ENCODE data around the gene AK9.

AK9 gene

DNA sequence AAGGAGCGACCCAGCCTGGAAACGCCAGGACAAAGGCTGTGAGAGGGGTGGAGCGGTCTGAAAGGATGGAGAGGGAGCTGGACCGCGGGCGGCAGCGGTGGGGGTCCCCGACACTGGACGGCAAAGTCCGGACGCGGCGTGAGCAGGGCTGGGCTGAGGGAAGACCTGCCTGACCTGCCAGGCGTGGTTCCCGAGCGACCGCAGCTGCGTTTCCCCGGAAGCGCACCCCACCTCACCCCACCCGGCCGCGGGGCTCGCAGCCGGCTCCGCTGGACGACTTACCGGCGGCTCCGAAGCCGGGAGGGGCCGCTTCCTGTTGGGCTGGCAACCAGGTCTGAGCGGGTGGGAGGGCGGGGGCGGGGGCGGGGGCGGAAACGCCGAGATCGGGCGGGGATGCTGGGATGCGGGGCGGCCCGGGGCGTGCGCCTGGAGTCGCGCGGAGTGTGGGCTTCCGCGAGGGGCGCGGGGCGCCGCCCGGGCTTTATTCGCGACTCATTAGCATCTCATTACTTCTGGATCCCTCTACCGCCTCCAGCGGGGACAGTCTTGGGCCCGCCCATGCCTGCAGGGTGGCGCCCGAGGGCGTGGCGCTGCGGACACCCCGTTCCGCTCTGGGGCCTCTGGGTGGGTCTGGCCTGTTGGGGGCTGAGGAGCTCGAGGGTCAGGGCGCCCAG lies 235.4 kb downstream of the AK9 start, which contains the start of gene MICAL1:
Gene MICAL1, minus strand, starts transcription at position 336 of the 674 bp plus-strand sequence. CDS start 1,576 bp downstream, outside the sequence.
- DNase-seq, result peak; percentile 77

DNA sequence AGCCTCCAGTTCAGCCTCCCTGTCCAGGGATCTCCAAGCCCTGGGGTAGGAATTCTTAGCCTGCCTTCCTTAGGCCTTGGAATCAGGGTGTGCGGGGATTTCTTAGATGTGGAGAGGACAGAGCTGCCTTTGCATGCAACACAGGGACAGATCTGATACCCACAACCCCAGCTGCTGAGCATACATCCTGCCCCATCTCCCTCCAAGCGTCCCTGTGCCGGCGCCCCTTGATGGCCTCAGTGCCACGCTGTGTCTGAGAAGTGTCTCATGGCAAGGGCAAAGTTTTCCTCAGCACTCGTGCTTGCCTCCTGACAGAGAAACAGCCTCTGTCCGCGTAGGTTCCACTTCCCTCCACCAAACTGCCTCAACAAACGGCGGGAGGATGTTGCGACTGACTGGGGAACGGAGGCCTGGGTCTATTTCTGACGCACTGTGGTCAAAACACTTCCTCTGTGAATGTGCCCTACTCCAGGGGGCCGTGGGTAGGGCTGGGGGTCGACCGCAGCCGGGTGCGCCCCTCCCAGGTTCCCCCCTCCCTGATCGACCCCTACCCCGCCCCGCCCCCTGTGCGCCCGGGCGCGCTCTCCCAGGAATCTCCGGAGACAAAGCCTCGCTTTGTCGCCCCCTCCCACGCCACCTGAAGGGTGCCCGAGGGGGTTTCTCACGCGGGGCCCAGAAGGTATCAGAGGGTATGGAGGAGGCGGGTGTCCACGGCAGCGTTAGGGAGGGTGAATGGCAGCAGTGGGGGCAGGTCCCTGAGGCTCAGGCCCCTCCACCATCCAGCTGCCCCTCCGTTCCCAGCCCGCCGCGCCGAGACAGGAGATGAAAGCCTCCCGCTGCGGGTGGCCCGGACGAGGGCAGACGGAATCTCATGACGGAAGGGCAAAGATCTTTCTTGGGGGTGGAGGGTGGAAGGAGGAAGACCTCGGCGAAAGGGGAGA lies 236.2 kb downstream of the AK9 start:
- no peak for DNase-seq

DNA sequence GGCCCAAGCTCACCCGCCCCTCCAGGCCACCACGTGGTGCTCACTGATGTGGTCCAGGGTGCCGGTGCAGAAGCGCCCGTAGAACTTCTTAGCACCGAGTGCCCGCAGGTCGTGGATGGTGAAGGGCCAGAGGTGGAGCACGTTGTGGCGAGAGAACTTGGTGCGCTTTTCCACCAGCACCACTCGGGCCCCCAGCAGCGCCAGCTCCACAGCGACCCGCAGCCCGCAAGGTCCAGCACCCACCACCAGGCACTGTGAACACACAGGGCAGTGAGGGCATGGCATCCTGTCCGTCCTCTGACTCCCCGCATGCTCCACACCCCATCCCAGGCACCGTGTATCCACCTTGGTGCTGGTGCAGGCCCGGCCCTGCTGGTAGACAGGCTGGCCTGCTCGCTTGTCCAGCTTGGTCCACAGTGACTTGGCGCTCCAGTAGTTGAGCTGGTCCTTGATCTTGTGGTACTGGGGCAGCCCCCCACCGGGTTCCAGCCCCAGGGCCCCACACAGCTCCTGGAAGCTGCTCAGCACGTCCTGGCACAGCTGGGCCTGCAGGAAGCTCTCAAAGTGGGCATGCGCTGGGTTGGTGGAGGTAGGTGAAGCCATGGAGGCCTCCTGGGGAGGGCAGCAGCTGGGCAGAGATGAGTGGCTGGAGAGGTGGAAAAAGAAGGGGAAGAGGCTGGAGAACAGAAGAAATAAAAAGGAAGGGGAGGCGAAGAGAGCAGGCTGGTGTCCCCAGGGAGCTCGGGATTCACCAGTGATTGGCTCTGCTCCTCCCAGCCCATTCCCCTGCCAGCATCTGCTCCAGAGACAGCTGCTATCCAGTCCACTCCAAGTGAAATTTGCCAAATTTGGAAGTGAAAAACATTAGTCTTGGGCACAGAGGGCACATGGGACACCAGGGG lies 237.2 kb downstream of the AK9 start:
- DNase-seq, result peak; percentile 46

DNA sequence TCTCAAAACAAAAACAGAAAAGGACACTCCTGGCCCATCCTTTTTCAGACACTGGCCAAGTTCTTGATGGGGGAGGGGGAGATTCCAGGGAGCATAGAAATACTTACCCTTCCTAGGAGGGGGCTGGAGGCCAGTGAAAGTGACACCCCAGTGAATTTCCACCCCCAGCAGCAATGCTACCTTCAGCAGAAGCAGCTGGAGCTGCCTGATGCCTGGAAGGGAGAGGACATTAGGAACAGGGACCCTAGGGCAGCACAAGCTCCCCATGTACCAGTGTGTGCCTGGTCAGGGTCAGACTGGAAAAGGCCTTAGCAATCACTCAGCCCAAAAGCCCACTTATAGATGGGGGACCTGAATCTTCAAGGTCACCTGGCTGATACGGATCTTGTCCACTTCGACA lies 237.8 kb downstream of the AK9 start:
- no peak for DNase-seq

DNA sequence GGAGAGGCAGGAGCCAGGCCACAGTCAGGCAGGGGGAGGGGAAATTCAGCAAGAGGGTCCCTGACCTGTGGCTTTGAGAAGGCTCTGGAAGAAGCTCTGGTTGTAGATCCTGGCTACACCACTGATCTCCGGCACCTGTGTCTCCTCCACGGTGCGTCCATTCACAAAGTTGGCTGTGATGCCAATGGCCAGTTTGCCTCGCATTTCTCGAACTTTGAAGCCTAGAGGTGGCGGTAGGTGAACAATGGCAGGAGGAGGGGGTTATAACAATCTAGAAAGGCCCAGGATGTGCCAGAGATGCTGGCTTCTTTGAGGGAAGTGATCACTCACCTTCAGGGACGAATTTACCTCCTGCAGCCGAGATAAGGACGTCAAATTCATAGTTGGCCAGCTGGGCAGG lies 238.8 kb downstream of the AK9 start:
- DNase-seq, result no peak

DNA sequence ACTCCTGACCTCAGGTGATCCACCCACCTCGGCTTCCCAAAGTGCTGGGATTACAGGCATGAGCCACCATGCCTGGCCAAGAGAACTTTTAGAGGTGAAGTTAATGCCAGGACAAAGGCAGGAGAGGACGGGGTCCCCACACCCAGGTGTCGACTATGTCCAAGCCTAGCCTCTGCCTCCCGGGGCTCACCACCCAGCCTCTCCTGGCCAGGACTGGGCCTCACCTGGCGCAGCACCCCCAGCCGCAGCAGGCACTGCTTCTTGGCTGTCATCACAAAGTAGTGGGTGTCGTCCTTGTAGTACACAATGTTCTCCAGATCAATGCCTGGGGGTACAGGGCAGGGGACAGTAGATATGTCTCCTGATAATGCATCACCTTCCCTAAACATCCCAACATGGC lies 239.6 kb downstream of the AK9 start:
- DNase-seq, result no peak

DNA sequence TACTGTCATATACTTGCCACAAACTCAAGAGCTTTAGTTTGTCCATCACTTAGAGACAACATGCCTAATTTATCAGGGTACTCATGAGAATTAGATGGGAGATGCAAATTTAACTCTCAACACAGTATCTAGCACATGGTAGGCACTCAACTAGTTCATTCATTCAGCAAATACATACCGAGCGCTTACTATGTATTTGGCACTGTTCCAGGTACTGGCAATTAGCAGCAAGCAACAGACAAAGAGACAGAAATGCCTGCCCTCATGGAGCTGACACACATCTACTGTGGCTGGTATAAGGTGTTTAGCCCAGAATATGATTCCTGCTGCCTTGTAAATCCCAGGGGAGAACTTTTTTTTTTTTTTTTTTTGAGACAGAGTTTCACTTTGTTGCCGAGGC lies 240.2 kb downstream of the AK9 start:
- DNase-seq, result no peak

DNA sequence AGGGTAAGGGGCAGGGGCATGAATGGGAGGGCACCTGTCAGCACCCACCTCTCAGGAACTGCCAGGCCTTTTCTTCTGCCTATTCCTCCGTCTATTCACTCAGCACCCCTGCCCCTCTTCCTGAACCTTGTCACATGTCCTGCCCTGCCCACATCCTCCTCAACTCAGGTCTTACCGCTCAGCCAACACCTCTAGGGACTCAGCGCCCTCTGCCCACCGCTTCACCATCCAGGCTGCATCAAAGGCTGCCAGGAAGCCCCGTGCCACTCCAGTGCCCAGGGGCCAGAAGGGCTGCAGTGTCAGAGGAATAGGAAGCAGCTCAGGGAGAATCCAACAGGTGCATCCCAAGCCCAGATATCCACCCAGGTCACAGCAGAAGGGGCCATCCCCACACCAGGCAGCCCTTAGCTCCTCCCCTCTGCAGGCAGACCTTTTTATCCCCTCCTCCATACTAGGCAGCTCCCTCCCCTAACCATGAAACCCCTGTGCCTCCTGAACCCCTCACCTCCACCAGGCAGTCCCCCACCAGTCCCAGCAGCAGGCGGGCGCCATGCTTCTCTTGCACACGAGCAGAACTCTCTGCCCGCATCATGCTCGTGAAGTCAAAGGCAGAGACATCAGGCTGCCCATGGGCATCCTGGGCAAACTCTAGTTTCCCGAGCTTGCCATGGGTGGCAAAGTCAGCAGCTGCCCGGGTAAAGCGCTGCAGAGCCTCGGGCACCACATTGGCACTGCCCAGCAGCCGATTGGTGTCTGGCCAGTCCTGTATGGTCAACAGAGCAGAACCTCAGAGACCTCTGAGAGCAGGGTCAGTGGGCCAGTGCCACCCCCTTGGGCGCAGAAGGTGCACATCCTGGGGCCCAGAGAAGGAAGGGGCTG lies 241.0 kb downstream of the AK9 start:
- no peak for DNase-seq

DNA sequence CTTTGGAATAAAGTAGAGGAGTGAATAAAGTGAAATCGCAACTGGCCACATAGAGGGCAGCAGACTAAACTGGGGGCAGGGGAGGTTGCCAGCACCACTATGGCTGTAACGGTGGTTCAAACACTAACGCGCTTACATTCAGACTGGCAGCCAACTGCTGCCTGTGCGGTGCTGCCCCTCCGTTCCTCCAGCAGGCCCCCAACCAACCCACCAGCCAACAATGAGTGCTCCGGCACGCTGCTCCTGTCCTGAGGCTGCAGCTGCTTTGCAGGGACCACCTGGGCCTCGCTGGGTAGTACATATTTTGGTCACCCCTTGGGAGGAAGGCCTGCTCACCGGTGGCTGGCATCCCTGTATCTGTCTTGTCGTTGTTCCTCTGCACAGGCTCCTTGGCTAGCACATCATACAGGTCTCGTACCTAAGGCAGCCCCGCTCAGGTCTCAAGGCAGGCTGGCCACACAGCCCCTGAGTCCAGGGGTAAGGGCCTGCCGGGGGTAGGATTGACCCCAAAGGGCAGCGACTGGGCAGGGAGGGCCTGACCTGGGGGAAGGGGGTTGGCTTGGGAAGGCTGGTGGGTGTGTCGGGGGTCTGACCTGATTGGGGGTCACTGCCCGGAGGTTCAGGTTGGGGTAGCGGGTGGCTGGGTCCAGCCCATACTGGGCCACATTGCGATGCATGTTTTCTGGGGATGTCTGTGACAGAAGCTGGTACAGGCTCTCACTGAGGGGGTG lies 241.8 kb downstream of the AK9 start:
- no peak for DNase-seq

GRCh38 chr6:109448615-109449014 lies 242.4 kb downstream of the AK9 start:
- DNase-seq, result no peak

DNA sequence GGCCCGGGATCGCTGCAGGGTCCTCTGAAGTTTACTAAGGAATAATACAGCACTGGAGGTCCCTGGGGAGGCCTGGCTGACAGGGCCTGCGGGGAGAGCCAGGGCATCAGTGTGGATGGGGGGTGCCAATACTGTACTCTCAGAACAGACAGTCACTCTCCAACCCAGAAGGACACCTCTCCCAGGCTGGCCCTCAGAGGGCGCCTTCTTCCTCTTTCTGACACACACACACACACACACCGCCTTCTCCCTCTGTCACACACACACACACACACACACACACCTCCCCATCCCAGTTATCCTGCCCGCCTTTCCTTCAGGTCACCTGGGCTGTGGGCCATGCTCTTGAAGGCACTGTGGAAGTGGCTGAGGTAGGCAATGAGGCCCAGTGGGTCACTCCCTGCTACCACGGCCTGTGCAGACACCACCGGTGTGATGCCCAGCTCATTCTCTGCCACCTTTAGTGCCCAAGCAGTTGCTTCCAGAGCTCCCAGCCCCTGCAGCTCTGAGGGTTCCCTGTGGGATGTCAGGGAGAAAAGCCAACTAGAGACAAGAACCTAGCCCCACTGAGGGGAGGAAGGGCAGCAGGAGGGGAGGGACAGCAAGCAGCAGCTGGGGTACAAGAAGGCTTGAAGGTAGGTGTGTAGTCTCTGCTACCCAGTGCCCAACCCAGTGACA lies 243.0 kb downstream of the AK9 start:
- DNase-seq, result no peak

GRCh38 chr6:109447087-109447486 lies 243.9 kb downstream of the AK9 start:
- no peak for DNase-seq

GRCh38 chr6:109446541-109446940 lies 244.5 kb downstream of the AK9 start:
- DNase-seq, result no peak

DNA sequence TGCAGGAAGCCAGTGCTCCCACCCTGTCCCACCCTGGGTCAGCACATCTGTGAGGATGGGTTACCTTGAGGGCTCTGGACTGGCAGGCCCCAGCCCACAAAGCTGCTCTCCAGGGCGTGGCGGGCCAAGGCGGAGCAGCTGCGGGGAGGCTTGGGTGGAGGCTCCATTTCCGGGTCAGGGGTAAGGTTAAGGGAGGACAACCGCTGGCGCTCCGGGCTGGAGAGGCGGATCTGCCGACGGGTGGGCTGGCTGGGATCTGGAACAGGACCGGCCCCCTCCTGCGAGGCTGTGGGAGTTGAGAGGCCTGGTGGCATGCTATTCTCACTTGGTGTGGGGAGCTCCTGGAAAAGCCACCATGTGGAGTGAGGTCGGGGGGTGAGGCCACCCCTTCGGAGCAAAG lies 244.9 kb downstream of the AK9 start:
- no peak for DNase-seq

- no peak for DNase-seq
Measured at GRCh38 chr6:109445382-109445781, 245.6 kb downstream of the AK9 start.

GRCh38 chr6:109443425-109443950 lies 247.5 kb downstream of the AK9 start:
- DNase-seq, result no peak

Measured in NCI-H1105 (cell line).